HUES6 (cell line): ENCODE data around the gene CTPS1.

Source experiments
- H3K27ac ChIP-seq: 2 replicates; pipeline ENCODE4 v1.7.0; 2013; ENCODE audit warnings: low read depth, mild to moderate bottlenecking, low read length, inconsistent platforms
- H3K27me3 ChIP-seq: 2 replicates; pipeline ENCODE4 v1.6.1; 2013; ENCODE audit warnings: low read length; ENCODE audit not compliant: control insufficient read depth, insufficient read depth
- H3K36me3 ChIP-seq: 2 replicates; pipeline ENCODE4 v1.6.1; 2013; ENCODE audit warnings: low read length; ENCODE audit not compliant: control insufficient read depth, insufficient read depth
- H3K4me1 ChIP-seq: 2 replicates; pipeline ENCODE4 v1.6.1; 2013; ENCODE audit warnings: low read length; ENCODE audit not compliant: control insufficient read depth, insufficient read depth
- H3K4me3 ChIP-seq: 2 replicates; pipeline ENCODE4 v1.5.1; 2013; ENCODE audit warnings: low read depth, low read length
- H3K9ac ChIP-seq: one replicate; pipeline ENCODE4 v1.6.1; 2013; ENCODE audit warnings: mild to moderate bottlenecking, low read length
- H3K9me3 ChIP-seq: 2 replicates; pipeline ENCODE4 v1.6.1; 2013; ENCODE audit warnings: low read depth, low read length; ENCODE audit not compliant: control insufficient read depth, insufficient read depth

Gene CTPS1

DNA sequence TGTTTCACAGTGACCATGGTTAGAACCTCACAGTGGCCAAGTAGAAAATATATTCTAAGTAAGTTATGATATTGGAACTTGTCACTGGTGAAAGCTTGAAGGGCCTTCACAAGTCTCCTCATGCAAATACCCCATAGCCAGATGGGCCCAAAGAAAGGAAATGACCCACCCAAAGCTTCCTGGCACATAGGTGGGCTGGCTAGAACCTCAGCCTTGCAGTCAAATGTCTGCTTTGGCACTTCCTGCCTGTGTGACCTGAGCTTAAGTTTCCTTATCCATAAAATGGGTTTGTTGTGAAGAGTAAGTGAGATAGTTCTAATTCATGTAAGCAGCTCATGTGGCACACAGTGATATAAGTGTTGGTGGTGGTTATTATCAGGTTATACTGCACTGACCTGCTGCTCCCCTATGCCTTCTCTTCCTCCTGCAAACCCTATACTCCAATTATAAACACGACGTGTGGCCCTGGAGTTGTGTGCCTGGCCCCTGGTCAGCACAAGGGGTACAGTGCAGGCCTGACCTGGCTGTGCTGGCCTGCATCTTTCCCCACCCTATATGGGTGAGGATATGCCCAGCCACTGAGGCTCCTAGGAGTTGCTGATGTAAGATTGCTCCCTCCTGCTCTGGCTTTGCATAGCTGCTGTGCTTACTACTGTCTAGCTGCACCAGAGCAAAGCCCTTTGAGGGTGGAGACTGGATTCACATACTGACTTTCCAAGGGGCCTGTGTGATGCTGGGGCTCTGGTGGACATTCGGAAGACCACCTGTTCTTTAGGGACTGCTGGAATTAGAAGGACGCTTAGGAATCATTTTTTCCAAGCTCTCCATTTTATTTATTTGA, 46.7 kb downstream of the CTPS1 start:
- no peaks in the 10 kb centered on the region; the same call in 1 of the 2 replicates for H3K27me3 ChIP-seq
- peaks cover 26% of the 10 kb centered on the region for H3K36me3 ChIP-seq
- H3K9me3 ChIP-seq = no peaks in the 10 kb centered on the region
- H3K4me1 ChIP-seq = peaks cover 7% of the 10 kb centered on the region
- H3K9ac ChIP-seq = no peak overlapping the region
- no peak overlapping the region for H3K4me3 ChIP-seq
- H3K27ac ChIP-seq = no peak overlapping the region

DNA sequence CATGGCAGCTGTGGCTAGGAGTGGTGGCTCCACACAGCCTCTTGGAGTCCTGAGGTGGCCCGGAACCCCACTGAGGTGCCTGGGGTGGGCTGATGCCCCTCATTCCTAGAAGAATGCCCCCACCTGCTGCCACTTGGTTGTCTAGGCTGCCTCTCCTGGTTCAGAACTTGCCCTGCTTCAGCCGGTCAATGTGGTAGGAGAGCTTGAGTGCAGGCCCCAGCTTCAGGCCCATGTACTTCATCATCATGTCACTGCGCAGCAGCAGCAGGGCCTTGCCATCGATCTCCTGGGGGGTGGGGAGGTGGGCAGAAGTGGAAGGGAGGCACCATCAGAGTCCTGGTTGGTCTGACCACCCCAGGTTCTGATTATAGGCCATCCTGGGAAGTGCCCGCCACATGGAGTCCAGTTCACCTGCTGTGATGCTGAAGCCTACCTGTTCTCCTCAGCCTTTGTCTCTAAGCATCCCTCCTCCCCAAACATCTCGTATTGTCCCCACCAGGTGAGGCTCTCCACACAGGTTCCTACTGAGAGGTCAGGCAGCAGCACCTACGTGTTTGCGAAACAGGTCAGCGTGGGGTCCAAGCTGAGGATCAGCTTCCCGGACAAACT, 48.6 kb downstream of the CTPS1 start:
- Histone ChIP-seq H3K4me3 (no peak overlapping the region), H3K27ac (no peak overlapping the region), H3K9me3 (no peaks in the 10 kb centered on the region), H3K4me1 (no peaks in the 10 kb centered on the region; the same call in 1 of the 2 replicates), H3K27me3 (no peaks in the 10 kb centered on the region; the same call in 1 of the 2 replicates), H3K36me3 (peaks cover 33% of the 10 kb centered on the region), H3K9ac (no peak overlapping the region)

DNA sequence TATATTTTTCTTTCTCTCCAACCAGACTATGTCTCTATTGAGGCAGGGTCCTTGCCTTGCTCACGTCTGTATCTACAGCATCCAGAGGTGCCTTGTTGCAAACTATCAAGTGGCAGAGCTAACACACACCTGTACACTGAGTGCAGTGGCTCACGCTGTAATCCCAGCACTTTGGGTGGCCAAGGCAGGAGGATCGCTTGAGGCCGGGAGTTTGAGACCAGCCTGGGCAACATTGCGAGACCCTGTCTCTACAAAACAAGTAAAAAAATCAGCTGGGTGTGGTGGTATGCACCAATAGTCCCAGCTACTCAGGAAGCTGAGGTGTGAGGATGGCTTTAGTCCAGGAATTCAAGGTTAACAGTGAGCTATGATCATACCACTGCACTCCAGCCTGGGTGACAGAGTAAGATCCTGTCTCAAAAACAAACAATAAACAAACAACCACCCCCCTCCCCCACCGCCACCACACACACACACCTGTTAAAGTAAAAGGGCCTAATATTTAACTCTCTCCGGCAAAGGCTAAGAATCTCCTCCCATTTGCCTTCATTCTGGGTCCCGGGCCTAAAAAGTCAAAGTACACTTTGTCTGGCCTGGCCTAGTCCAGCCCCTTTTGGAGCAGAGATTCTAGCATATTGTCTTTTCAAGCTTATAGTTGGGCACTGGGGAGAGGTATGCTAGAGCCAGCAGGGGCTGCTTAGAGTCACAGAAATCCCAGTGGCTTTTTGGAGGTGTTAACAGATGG, 51.5 kb downstream of the CTPS1 start:
- H3K9me3 ChIP-seq = no peaks in the 10 kb centered on the region
- no peaks in the 10 kb centered on the region for H3K27me3 ChIP-seq
- H3K36me3 ChIP-seq = peaks cover 46% of the 10 kb centered on the region
- peaks cover 9% of the 10 kb centered on the region; the same call in 1 of the 2 replicates for H3K4me1 ChIP-seq
- no peak overlapping the region for H3K27ac ChIP-seq
- no peak overlapping the region for H3K4me3 ChIP-seq
- H3K9ac ChIP-seq = no peak overlapping the region

DNA sequence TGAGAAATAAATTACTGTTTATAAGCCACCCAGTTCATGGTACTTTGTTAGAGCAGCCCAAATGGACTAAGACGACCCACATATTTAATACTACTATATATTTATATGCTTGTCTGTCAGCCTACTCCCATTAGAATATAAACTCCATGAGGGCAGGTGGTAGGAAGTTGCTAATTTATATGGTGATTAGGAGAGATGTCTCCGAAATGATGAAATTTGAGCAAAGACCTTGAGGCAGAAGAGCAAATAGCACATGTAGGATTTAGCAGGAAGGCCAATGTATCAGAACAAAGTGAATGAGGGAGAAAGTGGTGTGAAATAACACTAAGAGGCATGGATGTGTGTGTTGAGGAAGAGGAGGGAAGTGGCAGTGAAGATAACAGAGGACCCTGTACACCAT, 52.7 kb downstream of the CTPS1 start:
- no peaks in the 10 kb centered on the region for H3K27me3 ChIP-seq
- H3K27ac ChIP-seq = no peak overlapping the region
- no peak overlapping the region for H3K9ac ChIP-seq
- peaks cover 9% of the 10 kb centered on the region; the same call in 1 of the 2 replicates for H3K4me1 ChIP-seq
- peaks cover 53% of the 10 kb centered on the region for H3K36me3 ChIP-seq
- no peak overlapping the region for H3K4me3 ChIP-seq
- H3K9me3 ChIP-seq = no peaks in the 10 kb centered on the region

DNA sequence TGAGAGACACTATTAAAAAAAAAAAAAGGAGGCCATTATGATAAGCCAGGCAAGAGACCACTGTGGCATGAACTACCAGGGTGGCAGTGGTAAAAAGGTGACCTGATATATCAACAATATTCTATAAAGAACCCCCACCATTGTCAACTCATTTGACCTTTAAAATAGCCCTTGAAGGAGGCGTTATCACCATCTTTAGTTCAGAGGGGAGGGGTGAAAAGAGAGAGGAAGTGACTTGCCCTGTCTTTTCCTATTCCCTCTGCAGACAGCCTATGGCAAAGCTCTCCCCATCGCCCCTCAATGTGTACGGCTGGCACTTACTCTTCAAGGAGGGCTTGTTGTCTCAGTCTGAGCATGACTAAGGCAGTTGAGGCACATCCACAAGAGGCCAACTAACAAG, 53.8 kb downstream of the CTPS1 start:
- H3K9me3 ChIP-seq = no peaks in the 10 kb centered on the region
- no peak overlapping the region for H3K27ac ChIP-seq
- H3K9ac ChIP-seq = no peak overlapping the region
- peaks cover 53% of the 10 kb centered on the region for H3K36me3 ChIP-seq
- H3K4me1 ChIP-seq = peaks cover 9% of the 10 kb centered on the region; the same call in 1 of the 2 replicates
- no peaks in the 10 kb centered on the region for H3K27me3 ChIP-seq
- no peak overlapping the region for H3K4me3 ChIP-seq

DNA sequence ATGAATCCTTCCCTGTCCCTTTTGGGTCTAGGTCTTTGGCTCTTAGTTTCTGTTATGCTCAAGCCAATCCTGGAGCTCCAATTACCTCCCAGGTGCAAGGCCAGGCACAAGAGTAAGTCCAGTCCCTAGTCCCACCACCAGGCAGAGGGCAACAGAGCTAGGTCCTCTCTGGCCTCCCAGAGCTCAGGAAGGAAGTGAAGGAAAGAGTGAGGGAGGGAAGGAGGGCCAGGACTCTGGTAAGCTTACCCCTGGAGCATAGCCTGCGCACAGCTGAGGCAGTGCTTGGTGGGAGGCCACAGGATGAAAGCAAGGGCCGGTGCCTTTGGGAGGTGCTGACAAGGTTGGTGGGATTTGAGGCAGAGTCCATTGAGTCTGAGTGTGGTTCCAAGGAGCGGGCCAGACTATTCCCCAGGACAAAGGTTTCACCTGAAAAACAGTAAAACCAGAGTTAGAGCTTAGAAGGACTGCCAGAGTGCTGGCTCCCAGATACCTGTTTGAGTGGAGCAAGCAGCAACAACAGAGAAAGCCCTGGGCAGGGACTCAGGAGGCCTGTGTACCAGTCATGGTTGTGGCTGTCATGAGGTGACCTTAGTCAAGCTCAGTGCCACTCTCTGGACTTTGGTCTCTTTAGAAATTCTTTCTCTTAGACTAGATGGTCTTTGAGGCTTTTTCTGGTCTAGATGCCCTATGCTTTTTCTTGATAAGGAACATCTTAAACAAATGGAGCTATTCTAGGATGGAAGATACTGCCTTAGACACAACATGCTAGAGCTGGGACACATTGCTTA, 57.8 kb downstream of the CTPS1 start:
- H3K36me3 ChIP-seq = peaks cover 43% of the 10 kb centered on the region
- H3K9me3 ChIP-seq = no peaks in the 10 kb centered on the region
- no peak overlapping the region for H3K9ac ChIP-seq
- no peak overlapping the region for H3K4me3 ChIP-seq
- H3K27ac ChIP-seq = no peak overlapping the region
- peaks cover 9% of the 10 kb centered on the region; the same call in 1 of the 2 replicates for H3K4me1 ChIP-seq
- no peaks in the 10 kb centered on the region for H3K27me3 ChIP-seq

DNA sequence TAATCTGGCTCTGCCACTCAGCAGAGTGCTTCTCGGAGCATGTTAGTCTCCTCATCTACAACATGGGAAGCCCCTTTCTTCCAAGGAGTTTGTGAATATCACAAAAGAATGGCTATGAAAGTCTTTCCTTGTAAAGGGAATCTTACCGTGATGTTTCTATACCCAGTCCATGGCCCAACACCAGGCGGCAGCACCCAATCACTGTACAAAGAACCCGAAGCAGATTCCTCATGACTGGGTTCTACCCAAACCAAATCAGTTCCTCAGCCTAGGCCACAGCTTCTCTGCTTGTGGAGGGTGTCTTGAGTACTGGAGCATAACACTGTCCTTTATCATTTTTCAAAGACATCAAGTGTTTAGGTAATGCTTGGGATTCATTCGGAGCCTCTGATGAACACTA, 58.6 kb downstream of the CTPS1 start:
- Histone ChIP-seq H3K27ac (no peak overlapping the region), H3K9ac (no peak overlapping the region), H3K36me3 (peaks cover 41% of the 10 kb centered on the region), H3K27me3 (no peaks in the 10 kb centered on the region), H3K4me1 (peaks cover 9% of the 10 kb centered on the region; the same call in 1 of the 2 replicates), H3K4me3 (no peak overlapping the region), H3K9me3 (no peaks in the 10 kb centered on the region)

DNA sequence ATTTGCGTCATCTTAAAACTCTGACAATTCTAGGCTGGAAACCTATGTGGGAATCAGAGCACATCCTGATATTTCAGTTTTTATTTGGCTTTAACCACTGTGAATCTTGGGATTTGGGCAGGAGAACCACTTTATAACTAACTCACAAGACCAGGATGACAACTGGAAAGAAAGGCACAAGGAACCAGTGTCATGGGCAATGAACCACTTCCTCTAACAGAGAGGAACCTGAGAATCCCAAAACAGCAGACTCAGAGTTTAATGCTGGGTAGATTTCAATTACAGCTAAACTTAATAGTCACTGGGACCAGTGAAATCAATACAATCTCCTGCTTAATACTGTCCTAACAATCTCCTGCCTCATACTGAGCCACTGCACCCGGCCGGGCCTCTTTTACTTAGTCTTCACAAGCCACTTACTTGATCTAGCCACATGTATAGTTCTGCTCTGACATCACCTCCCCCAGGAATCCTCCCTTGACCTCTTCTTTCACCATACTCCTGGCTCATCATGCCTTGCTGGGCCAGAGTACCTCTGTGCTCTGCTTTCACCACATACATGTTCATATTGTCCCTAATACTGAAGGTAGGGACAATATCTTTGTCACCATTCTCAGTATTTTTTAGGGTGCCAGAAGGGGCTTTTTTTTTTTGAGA, 62.2 kb downstream of the CTPS1 start:
- Histone ChIP-seq H3K4me3 (no peak overlapping the region), H3K9ac (no peak overlapping the region), H3K36me3 (peaks cover 44% of the 10 kb centered on the region), H3K4me1 (peaks cover 9% of the 10 kb centered on the region; the same call in 1 of the 2 replicates), H3K9me3 (no peaks in the 10 kb centered on the region), H3K27me3 (no peaks in the 10 kb centered on the region), H3K27ac (no peak overlapping the region)

DNA sequence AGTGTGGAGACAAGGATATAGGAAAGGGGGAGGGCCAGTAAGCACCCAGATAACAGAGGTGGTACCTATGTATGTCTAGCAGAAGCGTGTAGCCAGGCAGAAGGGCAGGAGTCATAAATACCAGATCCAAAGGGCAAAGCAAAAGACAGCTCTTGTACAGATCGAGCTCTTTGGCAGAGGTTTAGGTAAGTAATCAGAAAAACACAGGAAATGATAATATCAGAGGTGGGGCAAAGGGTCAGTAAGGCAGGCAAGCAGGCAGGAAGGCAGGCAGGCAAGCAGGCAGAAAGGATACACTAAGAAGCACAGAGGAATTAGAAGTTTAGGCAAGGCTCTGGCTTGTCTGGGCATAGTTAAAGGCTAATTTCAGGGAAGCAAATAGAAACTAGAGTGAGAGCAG, 64.7 kb downstream of the CTPS1 start:
- Histone ChIP-seq H3K27me3 (no peaks in the 10 kb centered on the region), H3K9me3 (no peaks in the 10 kb centered on the region), H3K36me3 (peaks cover 31% of the 10 kb centered on the region), H3K27ac (no peak overlapping the region), H3K9ac (no peak overlapping the region), H3K4me1 (peaks cover 9% of the 10 kb centered on the region; the same call in 1 of the 2 replicates), H3K4me3 (no peak overlapping the region)

DNA sequence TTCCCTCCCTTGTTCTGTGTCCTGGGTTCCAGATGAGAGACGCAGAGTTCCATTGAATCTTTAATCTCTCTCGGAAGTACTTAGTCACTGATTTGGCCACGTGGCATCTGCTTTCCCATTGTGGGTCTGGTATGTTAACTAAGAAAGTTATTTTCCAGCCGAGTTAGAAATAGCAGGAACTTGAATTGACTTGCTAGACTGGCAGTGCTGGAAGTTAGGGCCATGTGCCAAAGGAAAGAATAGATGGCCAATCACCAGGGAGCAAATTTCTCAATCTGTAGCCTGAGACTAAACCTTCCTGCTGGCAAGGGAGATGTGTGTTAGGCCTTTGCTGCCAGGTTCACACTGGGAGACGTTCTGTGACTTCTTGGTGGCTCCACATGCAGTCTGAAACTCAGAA, 66.2 kb downstream of the CTPS1 start:
- peaks cover 9% of the 10 kb centered on the region; the same call in 1 of the 2 replicates for H3K4me1 ChIP-seq

More for the DNA sequence above, 66.2 kb downstream of the CTPS1 start:
- H3K27ac ChIP-seq = no peak overlapping the region
- H3K9ac ChIP-seq = no peak overlapping the region
- H3K36me3 ChIP-seq = peaks cover 24% of the 10 kb centered on the region
- H3K27me3 ChIP-seq = no peaks in the 10 kb centered on the region
- H3K4me3 ChIP-seq = no peak overlapping the region
- H3K9me3 ChIP-seq = no peaks in the 10 kb centered on the region
